SK-N-MC (cell line): Measurements from ENCODE around the gene DEPDC1B.

ENCODE experiments used
- EZH2 ChIP-seq: fragments of 200-600 bp; sonication (generic); IDR thresholded peaks from one replicate; pipeline ENCODE4 v1.6.1; 2017; ENCODE audit warnings: antibody characterized with exemption
- POLR2AphosphoS5 ChIP-seq: IDR thresholded peaks from 2 replicates; pipeline ENCODE4 v1.6.1; 2012; ENCODE audit warnings: mild to moderate bottlenecking, low read depth, low read length, borderline replicate concordance

GRCh38 chr5:60578315-60578714, 121.7 kb downstream of the DEPDC1B start:
- no peak for TF ChIP-seq EZH2
- TF ChIP-seq POLR2AphosphoS5 = no peak
